ENCODE results near the gene SEPTIN1.

- TF ChIP-seq CTCF (IDR thresholded peaks at IDR 0.05) = no peak
- no peak for TF ChIP-seq POLR2A (IDR thresholded peaks at IDR 0.05)
These were observed 1.6 kb downstream of the SEPTIN1 start for GRCh38 chr16:30380803-30381208.
